ENCODE results near the gene MS4A6E.

Gene MS4A6E

GRCh38 chr11:60375316-60375715, 48.3 kb downstream of the MS4A6E start:
- DNase-seq (ENCODE audit: low read depth), result no peak

- no peak for DNase-seq (ENCODE audit: low read depth)
These were observed 49.5 kb downstream of the MS4A6E start for GRCh38 chr11:60376601-60377000.

GRCh38 chr11:60377401-60378136, 50.5 kb downstream of the MS4A6E start:
- no peak for DNase-seq (ENCODE audit: low read depth)

- DNase-seq (ENCODE audit: low read depth), result no peak
These were observed 51.3 kb downstream of the MS4A6E start, which contains the start of gene MS4A7 for GRCh38 chr11:60378354-60378753. MS4A7 (plus strand) TSS chr11:60378532; CDS start chr11:60383142, 4,610 bp downstream.

DNA sequence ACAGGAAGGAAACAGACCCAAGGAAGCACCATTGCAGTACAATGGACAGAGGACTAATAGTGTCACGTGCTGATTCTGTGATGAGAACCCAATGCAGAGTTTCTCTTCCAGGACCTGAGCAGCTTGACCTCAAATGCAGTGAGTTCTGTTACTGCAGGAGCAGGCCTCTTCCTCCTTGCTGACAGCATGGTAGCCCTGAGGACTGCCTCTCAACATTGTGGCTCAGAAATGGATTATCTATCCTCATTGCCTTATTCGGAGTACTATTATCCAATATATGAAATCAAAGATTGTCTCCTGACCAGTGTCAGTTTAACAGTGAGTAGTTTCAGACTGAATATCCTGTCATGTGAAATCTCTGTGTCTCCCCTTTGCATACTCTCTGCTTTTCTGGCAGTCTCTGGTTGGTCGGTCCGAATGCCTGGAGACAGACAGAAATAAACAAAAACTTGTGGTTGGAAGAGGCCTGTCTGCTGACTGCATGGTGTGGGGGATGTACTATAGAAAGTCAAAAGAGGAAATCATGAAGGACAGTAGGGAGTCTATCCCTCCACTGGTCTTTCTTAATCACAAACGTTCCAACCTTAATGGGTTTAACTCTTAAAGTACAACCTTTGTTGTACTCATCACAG, 62.3 kb downstream of the MS4A6E start:
- DNase-seq (ENCODE audit: low read depth), result no peak

DNA sequence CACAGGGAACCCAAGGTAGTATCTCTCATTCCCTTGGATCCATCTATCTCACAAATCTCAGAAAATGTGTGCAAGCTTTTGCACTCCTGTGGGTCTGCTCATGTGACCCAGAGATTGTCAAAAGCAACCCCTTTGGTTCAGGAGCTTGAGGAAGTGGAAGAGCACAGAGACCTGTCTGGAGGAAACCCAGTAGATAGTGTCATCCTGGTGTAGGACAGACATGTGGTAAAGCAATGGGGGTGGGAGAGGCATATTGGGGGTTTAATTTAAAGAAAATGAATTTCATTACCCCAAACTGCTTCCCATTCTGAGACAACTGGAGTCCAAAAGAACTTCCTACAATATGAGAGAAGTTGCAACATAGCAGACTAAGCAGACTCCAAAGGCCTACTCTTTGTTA, 63.4 kb downstream of the MS4A6E start:
- DNase-seq (ENCODE audit: low read depth), result no peak

All from GM04503 (cell line).